Fibroblast of skin of abdomen (primary cell): ENCODE results near the gene TJP1. TPM values are rescaled to one million over a fixed set of nuclear protein-coding genes. Genes with fewer than 3 reads are reported as not detected.
A peak's percentile ranks its signal among the peaks of the same experiment; 100 is the strongest.

Experiments used
- DNase-seq: peaks from one replicate; pipeline ENCODE4 v3.0.0-alpha.2; 2013
- polyA plus RNA-seq, 2 experiments: library from polyadenylated mRNA; unstranded; fragments of 120-200 nt; gene quantifications; one replicate each; pipeline ENCODE4 v1.2.1, GENCODE V29; 2013; ENCODE audit not compliant: insufficient read length in 2 of 2

TJP1 gene
- polyA plus RNA-seq (2013, experiment 1 of 2; ENCODE audit: insufficient read length) = 44.0 TPM
- polyA plus RNA-seq (2013, experiment 2 of 2; ENCODE audit: insufficient read length) = 43.8 TPM

GRCh38 chr15:29822100-29822683 is at the start of gene TJP1:
Gene TJP1, minus strand, starts transcription at chr15:29822468. Its CDS starts 440 bp downstream, at chr15:29822028.
- DNase-seq = peak; percentile 79

GRCh38 chr15:29871401-29871800 is 49.1 kb upstream of the TJP1 start:
- DNase-seq = no peak

- DNase-seq = peak; percentile 12
Observed at GRCh38 chr15:29870495-29871151, 48.4 kb upstream of the TJP1 start.

GRCh38 chr15:29867241-29868000 is 45.2 kb upstream of the TJP1 start:
- no peak for DNase-seq

GRCh38 chr15:29866337-29866736 is 44.1 kb upstream of the TJP1 start:
- no peak for DNase-seq

GRCh38 chr15:29864501-29864900 is 42.2 kb upstream of the TJP1 start:
- no peak for DNase-seq

GRCh38 chr15:29863438-29863837 is 41.2 kb upstream of the TJP1 start:
- no peak for DNase-seq

- DNase-seq = no peak
Observed at GRCh38 chr15:29862271-29862670, 40.0 kb upstream of the TJP1 start.

GRCh38 chr15:29860872-29861271 is 38.6 kb upstream of the TJP1 start:
- peak; percentile 71 for DNase-seq

GRCh38 chr15:29859973-29860715 is 37.9 kb upstream of the TJP1 start:
- DNase-seq = peak; percentile 91

- DNase-seq = no peak
Observed at GRCh38 chr15:29859293-29859692, 37.0 kb upstream of the TJP1 start.

- DNase-seq = no peak
Observed at GRCh38 chr15:29857221-29857789, 35.0 kb upstream of the TJP1 start.

- DNase-seq = no peak
Observed at GRCh38 chr15:29854413-29854812, 32.1 kb upstream of the TJP1 start.

GRCh38 chr15:29853211-29853987 is 31.1 kb upstream of the TJP1 start:
- DNase-seq = no peak

GRCh38 chr15:29852201-29852600 is 29.9 kb upstream of the TJP1 start:
- DNase-seq = no peak

- no peak for DNase-seq
Observed at GRCh38 chr15:29849716-29850115, 27.4 kb upstream of the TJP1 start.

- DNase-seq = no peak
Observed at GRCh38 chr15:29849218-29849617, 26.9 kb upstream of the TJP1 start.

- DNase-seq = peak; percentile 33
Observed at GRCh38 chr15:29844290-29844903, 22.1 kb upstream of the TJP1 start.

- DNase-seq = no peak
Observed at GRCh38 chr15:29842290-29842689, 20.0 kb upstream of the TJP1 start.

GRCh38 chr15:29840926-29841325 is 18.7 kb upstream of the TJP1 start:
- no peak for DNase-seq

GRCh38 chr15:29840054-29840453 is 17.8 kb upstream of the TJP1 start:
- DNase-seq = no peak
